ENCODE data around the gene RASAL2. TPM values are rescaled to one million over a fixed set of nuclear protein-coding genes. Genes with fewer than 3 reads are reported as not detected.

RASAL2 gene
- total and polyA plus RNA-seq, 4 experiments from 2014 or later: 0.28 to 0.32 TPM; not detected in 2

DNA sequence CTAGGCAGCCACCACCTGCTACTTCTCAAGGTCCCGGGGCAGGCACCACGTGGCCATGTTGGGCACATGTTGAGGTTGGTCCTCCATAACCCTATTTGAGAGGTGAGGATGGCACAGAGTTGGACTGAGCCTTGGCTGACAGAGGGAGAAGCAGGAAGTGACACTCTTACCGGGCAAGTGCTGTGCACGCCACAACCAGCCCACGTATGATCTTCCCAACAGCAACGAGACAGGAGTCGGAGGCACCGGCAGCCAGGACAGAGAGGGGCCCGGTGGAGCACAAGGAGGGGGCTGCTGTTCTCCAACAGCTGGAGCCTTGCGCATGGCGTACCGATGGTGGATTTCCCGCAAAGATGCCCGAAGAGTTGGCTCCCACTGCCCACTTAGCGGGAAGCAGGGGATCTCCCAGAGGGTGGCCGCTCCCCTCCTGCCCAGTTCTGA lies 399.4 kb downstream of the RASAL2 start:
- Mint-ChIP-seq H3K27ac (peak overlapping the region in 2 of 7 donors; percentile 70 to 77), H3K4me3 (no peak overlapping the region), H3K9me3 (no peaks in the 10 kb centered on the region), H3K36me3 (no peaks in the 10 kb centered on the region), H3K4me1 (no peaks in the 10 kb centered on the region), H3K27me3 (peaks cover 3 to 5% of the 10 kb centered on the region in 2 donors)
- Histone ChIP-seq H3K9me3 (ENCODE audit: control insufficient read depth in 1 of 2, low read length in 2 of 2) (no peaks in the 10 kb centered on the region), H3K27ac (ENCODE audit: low read depth, low read length) (no peak overlapping the region), H3K27me3 (ENCODE audit: insufficient read depth, low read length) (peaks cover 4% of the 10 kb centered on the region), H3K4me1 (ENCODE audit: insufficient read depth, low read length) (no peaks in the 10 kb centered on the region), H3K36me3 (ENCODE audit: insufficient read depth, low read length) (no peaks in the 10 kb centered on the region), H3K4me3 (ENCODE audit: low read length in 2 of 2) (no peak overlapping the region)
- CTCF ChIA-PET (ENCODE audit: partially characterized antibody): no interaction called here
- POLR2A ChIA-PET (ENCODE audit: partially characterized antibody): no interaction called here
- intact Hi-C loops (cut with micrococcal nuclease): no loop called here
- no peak for DNase-seq

DNA sequence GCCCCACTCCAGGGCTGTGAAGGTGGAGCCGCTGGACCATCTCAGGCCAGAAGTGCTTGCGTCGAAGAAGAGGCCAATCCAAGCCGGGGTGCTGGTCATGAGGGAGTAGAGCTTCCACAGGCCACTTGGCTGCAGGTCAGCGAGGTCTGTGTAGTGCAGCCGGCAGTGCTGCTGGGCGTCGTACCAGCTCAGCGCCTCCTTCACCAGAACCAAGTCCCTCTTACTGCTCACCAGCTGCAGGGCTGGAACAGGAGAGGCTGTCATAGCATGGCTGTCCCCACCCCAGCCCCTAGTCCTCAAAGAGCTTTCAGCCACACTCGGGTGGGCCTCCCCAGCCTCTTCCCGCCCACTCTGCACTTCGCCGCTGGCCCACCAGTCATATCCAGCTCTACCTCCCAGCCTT lies 400.7 kb downstream of the RASAL2 start:
- Histone ChIP-seq H3K27me3 (ENCODE audit: insufficient read depth, low read length) (no peaks in the 10 kb centered on the region), H3K36me3 (ENCODE audit: insufficient read depth, low read length) (no peaks in the 10 kb centered on the region), H3K27ac (ENCODE audit: low read depth, low read length) (no peak overlapping the region), H3K4me3 (ENCODE audit: low read length in 2 of 2) (no peak overlapping the region), H3K4me1 (ENCODE audit: insufficient read depth, low read length) (no peaks in the 10 kb centered on the region), H3K9me3 (ENCODE audit: control insufficient read depth in 1 of 2, low read length in 2 of 2) (no peaks in the 10 kb centered on the region)
- POLR2A ChIA-PET (ENCODE audit: partially characterized antibody): no interaction called here
- intact Hi-C loops (cut with micrococcal nuclease): no loop called here
- Mint-ChIP-seq H3K4me3 (no peak overlapping the region), H3K27ac (no peak overlapping the region), H3K27me3 (peaks cover 0 to 5% of the 10 kb centered on the region in 2 donors), H3K36me3 (no peaks in the 10 kb centered on the region), H3K4me1 (no peaks in the 10 kb centered on the region), H3K9me3 (no peaks in the 10 kb centered on the region)
- no peak for DNase-seq
- CTCF ChIA-PET (ENCODE audit: partially characterized antibody): interaction anchor here (0.6 kb wide), 2 partner anchors 47 to 584 kb away, joined by 3 read pairs; no protein-coding TSS in a partner anchor

DNA sequence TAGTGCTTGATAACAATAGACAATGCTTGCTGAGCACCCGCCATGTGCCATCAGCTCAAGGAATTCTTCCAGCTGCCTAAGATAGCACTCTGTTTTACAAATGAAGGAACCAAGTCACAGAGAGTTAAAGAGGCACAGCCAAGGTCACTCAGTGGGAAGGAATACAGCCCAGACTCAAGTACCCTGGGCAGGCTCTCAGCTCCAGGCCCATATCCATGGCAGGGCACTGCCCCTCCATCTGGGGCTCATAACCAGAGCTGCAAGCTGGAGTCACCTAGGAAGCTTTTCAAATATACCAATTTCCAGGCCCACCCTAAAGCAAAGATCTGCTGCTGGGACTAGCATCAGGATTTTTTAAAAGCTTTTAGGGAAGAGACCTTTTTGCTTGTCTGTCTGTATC lies 401.3 kb downstream of the RASAL2 start:
- H3K27ac Mint-ChIP-seq: no peak overlapping the region
- H3K4me1 Mint-ChIP-seq: no peaks in the 10 kb centered on the region
- no peaks in the 10 kb centered on the region for H3K27me3 ChIP-seq (ENCODE audit: insufficient read depth, low read length)
- no peaks in the 10 kb centered on the region for H3K36me3 Mint-ChIP-seq
- H3K36me3 ChIP-seq (ENCODE audit: insufficient read depth, low read length): no peaks in the 10 kb centered on the region
- H3K9me3 Mint-ChIP-seq: no peaks in the 10 kb centered on the region
- ChIA-PET CTCF (ENCODE audit: partially characterized antibody) (interaction anchor here (0.6 kb wide), 2 partner anchors 47 to 583 kb away, joined by 3 read pairs; no protein-coding TSS in a partner anchor), POLR2A (ENCODE audit: partially characterized antibody) (no interaction called here)
- H3K4me3 ChIP-seq (ENCODE audit: low read length in 2 of 2): no peak overlapping the region
- H3K27ac ChIP-seq (ENCODE audit: low read depth, low read length): no peak overlapping the region
- H3K4me1 ChIP-seq (ENCODE audit: insufficient read depth, low read length): no peaks in the 10 kb centered on the region
- no peaks in the 10 kb centered on the region for H3K9me3 ChIP-seq (ENCODE audit: control insufficient read depth in 1 of 2, low read length in 2 of 2)
- H3K4me3 Mint-ChIP-seq: no peak overlapping the region
- peaks cover 0 to 5% of the 10 kb centered on the region in 2 donors for H3K27me3 Mint-ChIP-seq
- no peak for DNase-seq
- intact Hi-C loops (cut with micrococcal nuclease): no loop called here

DNA sequence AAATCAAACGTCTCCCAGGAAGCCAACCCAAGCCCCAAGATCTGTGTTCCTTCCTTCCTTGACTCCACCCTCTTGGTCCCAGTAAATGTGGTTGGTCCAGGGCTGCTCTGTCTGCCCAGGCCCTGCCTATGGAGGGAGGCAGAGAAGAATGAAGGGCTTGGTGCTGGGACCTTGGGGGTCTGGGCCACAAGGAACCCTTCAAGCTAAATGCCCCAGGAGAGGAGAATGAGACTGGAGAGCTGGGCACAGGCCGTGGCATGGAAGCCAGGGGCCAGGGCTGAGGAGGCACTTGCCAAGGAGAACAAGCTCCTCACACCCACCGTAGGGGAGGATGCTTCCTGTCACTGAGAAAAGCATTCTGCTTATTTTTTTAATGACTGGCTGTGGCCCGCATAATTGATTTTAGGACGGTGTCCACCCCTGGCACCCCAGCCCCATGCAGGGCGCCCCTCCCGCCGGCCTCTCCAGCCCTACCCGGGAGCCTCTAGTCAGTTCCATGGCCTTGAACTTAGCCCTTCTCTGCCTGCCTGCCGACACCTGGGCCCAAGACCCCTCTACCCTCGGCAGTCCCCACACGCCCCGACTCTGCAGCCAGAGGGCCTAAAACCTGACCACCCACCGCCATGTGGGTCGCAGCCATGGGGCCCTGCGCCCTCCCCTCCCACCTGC lies 402.0 kb downstream of the RASAL2 start:
- no peaks in the 10 kb centered on the region for H3K9me3 Mint-ChIP-seq
- Histone ChIP-seq H3K27ac (ENCODE audit: low read depth, low read length) (no peak overlapping the region), H3K4me1 (ENCODE audit: insufficient read depth, low read length) (no peaks in the 10 kb centered on the region), H3K27me3 (ENCODE audit: insufficient read depth, low read length) (no peaks in the 10 kb centered on the region), H3K4me3 (ENCODE audit: low read length in 2 of 2) (no peak overlapping the region), H3K36me3 (ENCODE audit: insufficient read depth, low read length) (no peaks in the 10 kb centered on the region), H3K9me3 (ENCODE audit: control insufficient read depth in 1 of 2, low read length in 2 of 2) (no peaks in the 10 kb centered on the region)
- H3K36me3 Mint-ChIP-seq: no peaks in the 10 kb centered on the region
- intact Hi-C loops (cut with micrococcal nuclease): no loop called here
- H3K4me1 Mint-ChIP-seq: no peaks in the 10 kb centered on the region
- POLR2A ChIA-PET (ENCODE audit: partially characterized antibody): no interaction called here
- no peak for DNase-seq
- no peak overlapping the region for H3K27ac Mint-ChIP-seq
- CTCF ChIA-PET (ENCODE audit: partially characterized antibody): no interaction called here
- peaks cover 0 to 5% of the 10 kb centered on the region in 2 donors for H3K27me3 Mint-ChIP-seq
- no peak overlapping the region for H3K4me3 Mint-ChIP-seq

DNA sequence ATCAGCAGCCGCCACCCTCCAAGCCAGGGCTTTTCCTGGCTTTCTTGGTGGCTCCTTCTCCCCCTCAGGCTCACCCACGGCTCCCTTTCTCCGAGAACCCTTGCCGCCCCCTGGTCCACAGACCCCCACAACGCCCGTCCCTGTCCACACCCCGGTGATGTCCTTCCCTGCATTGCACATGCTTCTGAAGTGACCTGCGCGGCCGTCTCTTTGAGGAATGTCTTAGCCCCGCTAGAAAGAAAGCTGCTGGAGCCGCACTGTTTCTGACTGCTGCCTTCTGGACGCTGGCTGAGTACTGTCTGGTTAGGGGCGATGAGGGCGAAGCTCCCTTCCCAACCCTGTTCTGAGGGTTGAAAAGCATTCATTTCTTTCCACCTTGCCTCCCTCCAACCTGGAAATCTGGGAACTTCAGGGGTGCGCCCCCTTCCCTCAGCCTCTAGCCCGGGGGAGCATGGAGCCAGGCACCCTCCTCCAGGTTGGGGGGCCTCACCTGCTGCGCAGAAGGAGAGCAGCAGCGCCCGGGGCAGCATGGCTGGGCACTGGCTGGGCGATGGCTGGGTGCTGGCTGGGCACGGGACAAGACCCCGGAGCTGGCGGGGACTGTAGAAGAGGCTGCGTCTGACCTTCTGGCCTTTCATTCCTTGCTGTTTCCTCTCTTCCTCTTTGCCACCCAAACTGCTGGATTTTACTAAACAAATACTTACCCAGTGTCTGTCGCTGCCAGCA lies 402.7 kb downstream of the RASAL2 start, which contains the start of gene CLEC20A:
TSS of gene CLEC20A (minus strand) at position 555 of the 726 bp plus-strand sequence. CDS start at position 530, 25 bp downstream.
- no peak within 1 kb of the TSS for H3K4me3 ChIP-seq (ENCODE audit: low read length in 2 of 2)
- no peak for DNase-seq
- Mint-ChIP-seq H3K27me3 (peaks cover 0 to 5% of the 10 kb centered on the region in 2 donors), H3K36me3 (no peaks in the 10 kb centered on the region), H3K4me3 (no peak within 1 kb of the TSS), H3K4me1 (no peaks in the 10 kb centered on the region), H3K27ac (no peak within 1 kb of the TSS), H3K9me3 (no peaks in the 10 kb centered on the region)
- H3K4me1 ChIP-seq (ENCODE audit: insufficient read depth, low read length): no peaks in the 10 kb centered on the region
- ChIA-PET POLR2A (ENCODE audit: partially characterized antibody) (no interaction called here), CTCF (ENCODE audit: partially characterized antibody) (no interaction called here)
- intact Hi-C loops (cut with micrococcal nuclease): no loop called here
- no peaks in the 10 kb centered on the region for H3K9me3 ChIP-seq (ENCODE audit: control insufficient read depth in 1 of 2, low read length in 2 of 2)
- no peak within 1 kb of the TSS for H3K27ac ChIP-seq (ENCODE audit: low read depth, low read length)
- H3K27me3 ChIP-seq (ENCODE audit: insufficient read depth, low read length): no peaks in the 10 kb centered on the region
- H3K36me3 ChIP-seq (ENCODE audit: insufficient read depth, low read length): no peaks in the 10 kb centered on the region

DNA sequence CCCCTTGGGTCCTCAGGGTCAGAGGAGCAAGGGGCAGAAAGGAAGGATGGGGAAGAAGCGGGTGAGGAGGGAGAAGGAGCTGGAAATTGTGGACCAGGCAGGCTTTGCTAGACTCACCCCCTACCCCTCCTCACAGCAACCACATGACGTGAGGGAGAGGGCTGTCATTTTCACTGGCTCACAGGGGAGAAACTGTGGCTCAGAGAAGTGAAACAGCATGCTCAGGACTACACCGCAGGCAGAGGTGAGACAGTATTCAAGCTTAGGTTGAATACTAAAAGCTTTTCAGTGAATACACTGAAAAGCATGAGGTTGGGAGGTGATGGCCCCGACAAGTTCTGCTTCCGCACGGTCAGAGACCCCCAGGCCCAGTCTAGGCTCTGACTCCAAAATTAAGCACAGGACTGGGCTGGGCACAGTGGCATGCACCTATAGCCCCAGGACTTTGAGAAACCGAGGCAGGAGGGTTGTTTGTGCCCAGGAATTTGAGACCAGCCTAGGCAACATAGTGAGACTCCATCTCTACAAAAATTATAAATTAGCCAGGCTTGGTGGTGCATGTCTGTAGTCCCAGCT lies 404.1 kb downstream of the RASAL2 start:
- ChIA-PET CTCF (ENCODE audit: partially characterized antibody) (no interaction called here), POLR2A (ENCODE audit: partially characterized antibody) (no interaction called here)
- Mint-ChIP-seq H3K4me3 (no peak overlapping the region), H3K9me3 (no peaks in the 10 kb centered on the region), H3K36me3 (no peaks in the 10 kb centered on the region), H3K27ac (no peak overlapping the region), H3K27me3 (peaks cover 0 to 5% of the 10 kb centered on the region in 2 donors), H3K4me1 (no peaks in the 10 kb centered on the region)
- no peaks in the 10 kb centered on the region for H3K4me1 ChIP-seq (ENCODE audit: insufficient read depth, low read length)
- H3K27me3 ChIP-seq (ENCODE audit: insufficient read depth, low read length): no peaks in the 10 kb centered on the region
- H3K9me3 ChIP-seq (ENCODE audit: control insufficient read depth in 1 of 2, low read length in 2 of 2): no peaks in the 10 kb centered on the region
- no peaks in the 10 kb centered on the region for H3K36me3 ChIP-seq (ENCODE audit: insufficient read depth, low read length)
- H3K4me3 ChIP-seq (ENCODE audit: low read length in 2 of 2): no peak overlapping the region
- no peak overlapping the region for H3K27ac ChIP-seq (ENCODE audit: low read depth, low read length)
- no peak for DNase-seq
- intact Hi-C loops (cut with micrococcal nuclease): no loop called here

DNA sequence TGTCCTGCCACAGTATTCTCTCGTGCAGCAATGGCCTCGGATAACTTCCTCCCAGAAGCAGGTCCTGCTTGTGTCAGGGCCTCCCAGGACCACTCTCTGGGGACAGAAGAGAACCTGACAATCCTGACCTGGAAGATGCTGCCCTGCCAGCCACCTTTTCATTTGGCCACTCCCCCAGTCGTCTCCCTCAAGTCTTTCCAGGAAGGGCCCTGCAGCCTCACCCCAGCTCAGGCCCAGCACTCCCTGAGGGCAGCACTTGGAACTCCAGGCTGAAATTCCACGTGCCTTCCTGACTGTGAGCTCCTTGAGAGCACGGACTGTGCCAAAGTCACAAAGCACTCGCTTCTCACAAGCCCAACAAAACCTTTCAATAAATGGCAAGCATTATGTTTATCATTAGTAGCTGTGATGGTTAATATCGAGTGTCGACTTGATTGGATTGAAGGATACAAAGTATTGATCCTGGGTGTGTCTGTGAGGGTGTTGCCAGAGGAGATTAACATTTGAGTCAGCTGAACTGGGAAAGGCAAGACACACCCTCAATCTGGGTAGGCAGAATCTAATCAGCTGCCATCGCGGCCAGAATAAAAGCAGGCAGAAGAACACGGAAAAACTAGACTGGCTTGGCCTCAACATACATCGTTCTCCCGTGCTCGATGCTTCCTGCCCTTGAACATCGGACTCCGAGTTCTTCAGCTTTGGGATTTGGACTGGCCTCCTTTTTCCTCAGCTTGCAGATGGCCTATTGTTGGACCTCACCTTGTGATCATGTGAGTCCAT lies 405.2 kb downstream of the RASAL2 start:
- no peak for DNase-seq
- Mint-ChIP-seq H3K27ac (no peak overlapping the region), H3K36me3 (no peaks in the 10 kb centered on the region), H3K27me3 (peaks cover 0 to 5% of the 10 kb centered on the region in 2 donors), H3K4me3 (no peak overlapping the region), H3K4me1 (no peaks in the 10 kb centered on the region), H3K9me3 (no peaks in the 10 kb centered on the region)
- Histone ChIP-seq H3K4me3 (ENCODE audit: low read length in 2 of 2) (no peak overlapping the region), H3K4me1 (ENCODE audit: insufficient read depth, low read length) (no peaks in the 10 kb centered on the region), H3K27ac (ENCODE audit: low read depth, low read length) (no peak overlapping the region), H3K27me3 (ENCODE audit: insufficient read depth, low read length) (no peaks in the 10 kb centered on the region), H3K9me3 (ENCODE audit: control insufficient read depth in 1 of 2, low read length in 2 of 2) (no peaks in the 10 kb centered on the region), H3K36me3 (ENCODE audit: insufficient read depth, low read length) (no peaks in the 10 kb centered on the region)
- intact Hi-C loops (cut with micrococcal nuclease): no loop called here
- POLR2A ChIA-PET (ENCODE audit: partially characterized antibody): no interaction called here
- CTCF ChIA-PET (ENCODE audit: partially characterized antibody): no interaction called here
